ENCODE data around the gene ADAM22.
"Not testable (repeated sequence)": the region's sequence is repeated elsewhere in the genome, so short reads cannot be mapped to it uniquely, and the experiment has no call there.

Gene ADAM22, protein sequence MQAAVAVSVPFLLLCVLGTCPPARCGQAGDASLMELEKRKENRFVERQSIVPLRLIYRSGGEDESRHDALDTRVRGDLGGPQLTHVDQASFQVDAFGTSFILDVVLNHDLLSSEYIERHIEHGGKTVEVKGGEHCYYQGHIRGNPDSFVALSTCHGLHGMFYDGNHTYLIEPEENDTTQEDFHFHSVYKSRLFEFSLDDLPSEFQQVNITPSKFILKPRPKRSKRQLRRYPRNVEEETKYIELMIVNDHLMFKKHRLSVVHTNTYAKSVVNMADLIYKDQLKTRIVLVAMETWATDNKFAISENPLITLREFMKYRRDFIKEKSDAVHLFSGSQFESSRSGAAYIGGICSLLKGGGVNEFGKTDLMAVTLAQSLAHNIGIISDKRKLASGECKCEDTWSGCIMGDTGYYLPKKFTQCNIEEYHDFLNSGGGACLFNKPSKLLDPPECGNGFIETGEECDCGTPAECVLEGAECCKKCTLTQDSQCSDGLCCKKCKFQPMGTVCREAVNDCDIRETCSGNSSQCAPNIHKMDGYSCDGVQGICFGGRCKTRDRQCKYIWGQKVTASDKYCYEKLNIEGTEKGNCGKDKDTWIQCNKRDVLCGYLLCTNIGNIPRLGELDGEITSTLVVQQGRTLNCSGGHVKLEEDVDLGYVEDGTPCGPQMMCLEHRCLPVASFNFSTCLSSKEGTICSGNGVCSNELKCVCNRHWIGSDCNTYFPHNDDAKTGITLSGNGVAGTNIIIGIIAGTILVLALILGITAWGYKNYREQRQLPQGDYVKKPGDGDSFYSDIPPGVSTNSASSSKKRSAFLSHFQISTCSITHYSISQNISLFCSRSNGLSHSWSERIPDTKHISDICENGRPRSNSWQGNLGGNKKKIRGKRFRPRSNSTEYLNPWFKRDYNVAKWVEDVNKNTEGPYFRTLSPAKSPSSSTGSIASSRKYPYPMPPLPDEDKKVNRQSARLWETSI

DNA sequence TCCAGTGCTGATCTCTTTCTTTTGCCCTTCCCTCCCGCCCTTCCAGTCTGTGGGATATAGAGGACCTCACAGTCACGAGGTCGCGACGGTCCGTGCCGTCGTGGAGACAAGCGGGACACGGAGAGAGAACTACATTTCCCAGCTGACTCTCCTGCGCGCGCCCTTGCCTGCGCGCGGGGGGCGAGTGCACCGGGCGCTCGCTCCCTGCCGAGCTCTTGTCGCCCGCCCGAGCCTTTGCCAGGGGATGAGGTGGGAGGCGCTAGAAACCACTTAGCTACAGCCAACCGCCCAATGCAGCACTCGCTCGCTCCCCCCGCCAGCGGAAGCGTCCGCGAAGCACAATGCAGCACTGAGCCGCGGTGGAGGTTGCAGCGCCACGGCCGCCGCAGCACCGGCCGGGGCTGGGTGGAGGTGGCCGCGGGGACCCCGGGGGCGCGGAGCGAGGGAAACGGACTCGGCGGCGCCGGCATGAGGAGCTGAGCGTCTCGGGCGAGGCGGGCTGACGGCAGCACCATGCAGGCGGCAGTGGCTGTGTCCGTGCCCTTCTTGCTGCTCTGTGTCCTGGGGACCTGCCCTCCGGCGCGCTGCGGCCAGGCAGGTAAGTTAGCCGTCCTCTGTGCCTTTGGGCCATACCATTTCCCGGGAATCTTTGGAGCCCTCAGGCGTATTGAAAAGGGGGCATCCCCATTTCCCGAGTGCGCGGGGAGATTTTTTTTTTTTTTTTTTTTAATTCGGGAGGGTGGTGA, at the start of gene ADAM22:
Gene ADAM22, plus strand, starts transcription at position 299 of the 746 bp plus-strand sequence. Its CDS starts 215 bp downstream, at position 514.
- peak within 1 kb of the TSS; percentile 70 for H3K27ac Mint-ChIP-seq (ENCODE audit: low read depth)

DNA sequence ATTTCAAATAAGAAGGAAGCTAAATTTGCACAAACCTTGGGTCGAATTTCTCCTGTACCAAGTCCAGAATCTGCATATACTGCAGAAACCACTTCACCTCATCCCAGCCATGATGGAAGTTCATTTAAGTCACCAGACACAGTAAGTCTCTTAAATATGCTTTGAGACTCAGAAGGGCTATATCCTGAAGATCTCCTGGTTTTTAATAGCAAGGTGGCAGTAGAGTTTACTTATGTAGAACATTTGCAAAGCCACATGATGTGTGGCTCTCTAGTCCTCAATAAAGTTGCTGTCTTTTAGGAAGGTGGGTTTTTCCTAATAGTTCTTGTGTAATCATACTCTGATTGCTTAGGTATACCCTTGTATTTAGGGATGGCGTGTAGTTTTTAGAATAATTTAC, 49.0 kb upstream of the ADAM22 start:
- Mint-ChIP-seq H3K27me3 (no peaks in the 10 kb centered on the region), H3K27ac (ENCODE audit: low read depth) (no peak overlapping the region), H3K9me3 (no peaks in the 10 kb centered on the region), H3K36me3 (ENCODE audit: insufficient read depth) (peaks cover 30% of the 10 kb centered on the region), H3K4me1 (peaks cover 29% of the 10 kb centered on the region), H3K4me3 (no peak overlapping the region)
- DNase-seq (ENCODE audit: low spot score in 2 of 2): no peak
- no peak for ATAC-seq (replicated peaks; ENCODE audit: extremely low read depth, poor library complexity, severe bottlenecking)

More for the DNA sequence above, at the start of gene ADAM22:
- peak; percentile 64 to 75 for DNase-seq (ENCODE audit: low spot score in 2 of 2)
- peak; percentile 93 for ATAC-seq (replicated peaks; ENCODE audit: extremely low read depth, poor library complexity, severe bottlenecking)
- no peaks in the 10 kb centered on the region for H3K27me3 Mint-ChIP-seq
- H3K36me3 Mint-ChIP-seq (ENCODE audit: insufficient read depth): no peaks in the 10 kb centered on the region
- H3K9me3 Mint-ChIP-seq: no peaks in the 10 kb centered on the region
- peak within 1 kb of the TSS; percentile 90 for H3K4me3 Mint-ChIP-seq
- peaks cover 12% of the 10 kb centered on the region for H3K4me1 Mint-ChIP-seq

DNA sequence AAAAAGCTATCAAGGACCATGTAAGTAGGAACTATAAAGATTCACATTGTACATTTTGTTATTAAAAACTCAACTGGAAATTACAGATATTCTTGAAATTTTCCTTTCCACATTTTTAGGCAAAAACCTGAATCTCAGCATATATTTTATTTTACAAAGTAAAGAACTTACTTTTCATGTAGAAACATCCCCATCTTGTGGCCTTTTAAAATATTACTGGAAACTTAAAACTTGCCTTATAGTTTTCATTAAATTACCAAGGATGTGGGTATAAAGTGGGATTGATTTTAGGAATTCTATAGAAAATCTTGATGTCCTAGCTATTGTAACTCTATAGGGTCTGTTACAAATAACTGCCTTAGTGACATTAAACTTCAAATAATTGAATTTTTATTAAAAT, 47.2 kb upstream of the ADAM22 start:
- DNase-seq (ENCODE audit: low spot score in 2 of 2) (no peak), ATAC-seq (replicated peaks; ENCODE audit: extremely low read depth, poor library complexity, severe bottlenecking) (no peak)
- peaks cover 21% of the 10 kb centered on the region for H3K4me1 Mint-ChIP-seq
- no peaks in the 10 kb centered on the region for H3K27me3 Mint-ChIP-seq
- no peak overlapping the region for H3K4me3 Mint-ChIP-seq
- H3K27ac Mint-ChIP-seq (ENCODE audit: low read depth): no peak overlapping the region
- peaks cover 27% of the 10 kb centered on the region for H3K36me3 Mint-ChIP-seq (ENCODE audit: insufficient read depth)
- no peaks in the 10 kb centered on the region for H3K9me3 Mint-ChIP-seq

DNA sequence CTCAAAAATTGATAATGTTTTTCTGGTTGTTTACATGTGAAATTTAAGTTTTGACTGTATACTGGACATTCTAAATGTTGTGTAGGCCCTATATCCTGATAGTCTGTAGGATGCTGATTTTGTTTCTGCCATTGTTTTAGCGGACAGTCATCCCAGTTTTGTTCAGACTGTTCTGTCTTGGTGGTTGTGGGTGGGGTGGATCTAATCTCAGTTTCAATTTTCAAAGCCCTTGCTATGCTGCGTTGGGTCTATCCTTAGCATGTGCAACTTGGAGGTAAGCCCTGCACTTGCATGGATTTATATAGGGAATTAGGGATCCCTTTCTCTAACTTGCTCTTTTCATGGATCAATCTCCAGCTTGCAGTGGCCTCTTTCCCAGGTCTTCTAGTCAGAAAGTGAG, 38.7 kb upstream of the ADAM22 start:
- Mint-ChIP-seq H3K9me3 (no peaks in the 10 kb centered on the region), H3K36me3 (ENCODE audit: insufficient read depth) (peaks cover 33% of the 10 kb centered on the region), H3K27ac (ENCODE audit: low read depth) (no peak overlapping the region), H3K4me1 (peaks cover 22% of the 10 kb centered on the region), H3K4me3 (no peak overlapping the region), H3K27me3 (no peaks in the 10 kb centered on the region)
- DNase-seq (ENCODE audit: low spot score in 2 of 2) (no peak), ATAC-seq (replicated peaks; ENCODE audit: extremely low read depth, poor library complexity, severe bottlenecking) (no peak)

DNA sequence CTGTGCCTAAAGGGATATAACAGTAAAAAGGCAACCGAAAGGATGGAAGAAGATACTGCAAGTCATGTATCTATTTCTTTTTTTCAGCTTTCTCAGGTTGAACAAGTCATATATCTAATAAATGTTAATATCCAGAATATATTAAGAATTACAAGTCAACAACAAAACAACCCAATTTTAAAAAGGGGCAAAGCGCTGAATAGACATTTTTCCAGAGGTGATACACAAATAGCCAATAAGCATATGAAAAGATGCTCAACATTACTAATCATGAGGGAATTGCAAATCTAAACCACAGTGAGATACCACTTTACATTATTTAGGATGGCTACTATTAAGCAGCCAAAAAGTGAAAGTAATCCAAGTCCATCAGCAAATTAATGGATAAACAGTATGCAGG, 34.8 kb upstream of the ADAM22 start:
- no peak for DNase-seq (ENCODE audit: low spot score in 2 of 2)
- H3K36me3 Mint-ChIP-seq (ENCODE audit: insufficient read depth): peaks cover 43% of the 10 kb centered on the region
- H3K27me3 Mint-ChIP-seq: no peaks in the 10 kb centered on the region
- H3K9me3 Mint-ChIP-seq: no peaks in the 10 kb centered on the region
- no peak overlapping the region for H3K27ac Mint-ChIP-seq (ENCODE audit: low read depth)
- ATAC-seq (replicated peaks; ENCODE audit: extremely low read depth, poor library complexity, severe bottlenecking): no peak
- H3K4me1 Mint-ChIP-seq: peaks cover 6% of the 10 kb centered on the region
- no peak overlapping the region for H3K4me3 Mint-ChIP-seq

DNA sequence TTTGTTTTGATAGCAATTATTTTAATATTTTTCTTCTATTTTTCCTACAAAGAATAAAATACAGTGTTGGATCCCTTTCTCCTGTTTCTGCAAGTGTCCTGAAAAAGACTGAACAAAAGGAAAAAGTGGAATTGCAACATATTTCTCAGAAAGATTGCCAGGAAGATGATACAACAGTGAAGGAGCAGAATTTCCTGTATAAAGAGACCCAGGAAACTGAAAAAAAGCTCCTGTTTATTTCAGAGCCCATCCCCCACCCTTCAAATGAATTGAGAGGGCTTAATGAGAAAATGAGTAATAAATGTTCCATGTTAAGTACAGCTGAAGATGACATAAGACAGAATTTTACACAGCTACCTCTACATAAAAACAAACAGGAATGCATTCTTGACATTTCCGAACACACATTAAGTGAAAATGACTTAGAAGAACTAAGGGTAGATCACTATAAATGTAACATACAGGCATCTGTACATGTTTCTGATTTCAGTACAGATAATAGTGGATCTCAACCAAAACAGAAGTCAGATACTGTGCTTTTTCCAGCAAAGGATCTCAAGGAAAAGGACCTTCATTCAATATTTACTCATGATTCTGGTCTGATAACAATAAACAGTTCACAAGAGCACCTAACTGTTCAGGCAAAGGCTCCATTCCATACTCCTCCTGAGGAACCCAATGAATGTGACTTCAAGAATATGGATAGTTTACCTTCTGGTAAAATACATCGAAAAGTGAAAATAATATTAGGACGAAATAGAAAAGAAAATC, 26.7 kb upstream of the ADAM22 start:
- not testable (repeated sequence) for ATAC-seq (replicated peaks; ENCODE audit: extremely low read depth, poor library complexity, severe bottlenecking); DNase-seq (ENCODE audit: low spot score in 2 of 2); H3K9me3 Mint-ChIP-seq; H3K4me1 Mint-ChIP-seq; H3K4me3 Mint-ChIP-seq; H3K27me3 Mint-ChIP-seq; H3K27ac Mint-ChIP-seq (ENCODE audit: low read depth)
- peaks cover 31% of the 10 kb centered on the region for H3K36me3 Mint-ChIP-seq (ENCODE audit: insufficient read depth)

DNA sequence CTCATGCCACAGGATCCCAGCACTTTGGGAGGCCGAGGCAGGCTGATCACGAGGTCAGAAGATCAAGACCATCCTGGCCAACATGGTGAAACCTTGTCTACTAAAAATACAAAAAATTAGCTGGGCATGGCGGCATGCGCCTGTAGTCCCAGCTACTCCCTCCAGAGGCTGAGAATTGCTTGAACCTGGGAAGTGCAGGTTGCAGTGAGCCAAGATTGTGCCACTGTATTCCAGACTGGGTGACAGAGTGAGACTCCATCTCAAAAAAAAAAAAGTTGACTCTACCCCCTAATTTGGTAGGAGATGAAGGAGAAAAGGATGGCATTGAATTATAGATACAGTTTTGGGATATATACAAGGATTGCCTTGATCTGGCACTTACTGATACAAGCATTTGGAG, 25.2 kb upstream of the ADAM22 start:
- H3K9me3 Mint-ChIP-seq; DNase-seq (ENCODE audit: low spot score in 2 of 2); H3K4me3 Mint-ChIP-seq; ATAC-seq (replicated peaks; ENCODE audit: extremely low read depth, poor library complexity, severe bottlenecking); H3K4me1 Mint-ChIP-seq; H3K27me3 Mint-ChIP-seq: not testable (repeated sequence)
- H3K36me3 Mint-ChIP-seq (ENCODE audit: insufficient read depth): peaks cover 26% of the 10 kb centered on the region
- peak overlapping the region; percentile 44 for H3K27ac Mint-ChIP-seq (ENCODE audit: low read depth)

DNA sequence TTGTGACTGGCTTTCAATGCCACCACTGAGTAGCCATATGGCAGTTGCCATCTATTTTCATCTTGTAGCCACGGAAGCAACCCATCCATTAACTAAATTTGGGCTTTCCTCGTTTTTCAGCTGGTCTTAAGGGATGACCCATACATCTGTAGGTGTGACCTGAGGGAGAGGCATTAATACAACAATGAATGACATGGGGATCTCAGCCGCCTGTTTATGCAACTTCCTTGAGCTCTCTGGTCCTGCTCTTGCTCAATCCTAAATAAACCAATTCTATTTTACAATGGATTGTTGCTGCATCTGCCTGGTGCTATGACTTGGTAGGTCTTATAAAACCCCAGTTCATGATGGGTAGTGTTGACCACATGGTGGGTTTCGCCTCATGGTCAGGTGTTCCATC, 21.9 kb upstream of the ADAM22 start:
- ATAC-seq (replicated peaks; ENCODE audit: extremely low read depth, poor library complexity, severe bottlenecking): no peak
- H3K9me3 Mint-ChIP-seq: no peaks in the 10 kb centered on the region
- H3K4me3 Mint-ChIP-seq: no peak overlapping the region
- H3K4me1 Mint-ChIP-seq: no peaks in the 10 kb centered on the region
- DNase-seq (ENCODE audit: low spot score in 2 of 2): no peak
- peaks cover 8% of the 10 kb centered on the region for H3K27me3 Mint-ChIP-seq
- H3K27ac Mint-ChIP-seq (ENCODE audit: low read depth): no peak overlapping the region
- peaks cover 7% of the 10 kb centered on the region for H3K36me3 Mint-ChIP-seq (ENCODE audit: insufficient read depth)

DNA sequence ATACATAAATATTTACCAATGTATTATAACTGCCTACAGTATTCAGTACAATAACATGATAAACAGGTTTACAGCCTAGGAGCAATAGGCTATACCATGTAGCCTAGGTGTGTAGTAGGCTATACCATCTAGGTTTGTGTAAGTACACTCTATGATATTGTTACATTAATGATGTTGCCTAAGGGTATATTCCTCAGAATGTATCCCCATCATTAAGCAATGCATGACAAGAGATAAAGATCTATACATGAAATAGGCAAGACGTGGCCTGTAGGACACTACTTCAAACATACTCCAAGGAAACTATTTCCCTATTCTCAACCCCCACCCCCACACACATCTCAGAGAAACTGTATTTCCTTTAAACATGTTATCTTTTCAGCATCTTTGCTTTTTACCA, 15.3 kb upstream of the ADAM22 start:
- peaks cover 26% of the 10 kb centered on the region for H3K27me3 Mint-ChIP-seq
- H3K27ac Mint-ChIP-seq (ENCODE audit: low read depth): no peak overlapping the region
- no peaks in the 10 kb centered on the region for H3K36me3 Mint-ChIP-seq (ENCODE audit: insufficient read depth)
- no peaks in the 10 kb centered on the region for H3K4me1 Mint-ChIP-seq
- no peak overlapping the region for H3K4me3 Mint-ChIP-seq
- no peak for ATAC-seq (replicated peaks; ENCODE audit: extremely low read depth, poor library complexity, severe bottlenecking)
- H3K9me3 Mint-ChIP-seq: no peaks in the 10 kb centered on the region
- DNase-seq (ENCODE audit: low spot score in 2 of 2): no peak

DNA sequence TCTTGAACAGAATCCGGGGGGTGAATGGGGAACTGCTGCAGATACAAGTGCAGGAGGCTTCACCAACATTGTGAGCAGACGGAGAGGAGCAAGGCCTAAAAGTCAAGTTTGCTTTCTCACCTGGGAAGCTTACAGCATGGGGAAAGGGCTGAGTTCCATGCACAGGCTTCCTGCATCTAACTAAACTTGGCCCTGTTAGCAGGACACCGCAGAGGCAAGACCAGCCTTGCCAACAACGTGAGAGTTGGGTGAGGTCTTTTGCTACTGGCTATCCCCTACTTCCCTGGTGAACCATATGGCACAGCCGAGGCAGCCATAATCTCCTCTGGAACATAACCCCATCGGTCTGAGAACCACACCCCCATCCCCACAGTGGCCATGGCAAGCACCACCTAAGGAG, 14.2 kb upstream of the ADAM22 start:
- no peak overlapping the region for H3K27ac Mint-ChIP-seq (ENCODE audit: low read depth)
- ATAC-seq (replicated peaks; ENCODE audit: extremely low read depth, poor library complexity, severe bottlenecking) (no peak), DNase-seq (ENCODE audit: low spot score in 2 of 2) (no peak)
- H3K27me3 Mint-ChIP-seq: peaks cover 26% of the 10 kb centered on the region
- H3K4me1 Mint-ChIP-seq: no peaks in the 10 kb centered on the region
- no peak overlapping the region for H3K4me3 Mint-ChIP-seq
- no peaks in the 10 kb centered on the region for H3K9me3 Mint-ChIP-seq
- H3K36me3 Mint-ChIP-seq (ENCODE audit: insufficient read depth): no peaks in the 10 kb centered on the region

DNA sequence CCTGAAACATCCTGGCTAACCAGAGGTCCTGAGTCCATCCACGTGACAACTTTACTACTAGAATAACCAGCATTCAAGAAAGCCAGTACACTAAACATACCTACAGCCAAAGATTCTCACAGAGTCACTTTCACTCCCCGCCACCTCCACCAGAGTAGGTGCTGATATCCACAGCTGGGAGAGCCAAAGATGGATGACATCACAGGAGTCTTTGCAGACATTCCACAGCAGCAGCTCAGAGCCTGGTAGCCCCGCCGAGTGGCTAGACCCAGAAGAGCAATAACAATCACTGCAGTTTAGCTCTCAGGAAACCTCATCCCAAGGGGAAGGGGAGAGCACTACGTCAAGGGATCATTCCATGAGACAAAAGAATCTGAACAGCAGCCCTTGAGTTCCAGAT, 13.5 kb upstream of the ADAM22 start:
- no peaks in the 10 kb centered on the region for H3K36me3 Mint-ChIP-seq (ENCODE audit: insufficient read depth)
- ATAC-seq (replicated peaks; ENCODE audit: extremely low read depth, poor library complexity, severe bottlenecking): no peak
- no peak overlapping the region for H3K4me3 Mint-ChIP-seq
- H3K9me3 Mint-ChIP-seq: no peaks in the 10 kb centered on the region
- H3K27ac Mint-ChIP-seq (ENCODE audit: low read depth): no peak overlapping the region
- peaks cover 26% of the 10 kb centered on the region for H3K27me3 Mint-ChIP-seq
- no peak for DNase-seq (ENCODE audit: low spot score in 2 of 2)
- H3K4me1 Mint-ChIP-seq: no peaks in the 10 kb centered on the region
